HG02588 (cell line): Measurements from ENCODE around the gene DGKI.
"Not testable (repeated sequence)": the region's sequence is repeated elsewhere in the genome, so short reads cannot be mapped to it uniquely, and the experiment has no call there.

Experiments
- ATAC-seq: cut with Tn5 transposase; IDR thresholded peaks from one replicate; pipeline ENCODE4 v1.9.1; 2021; ENCODE audit warnings: mild to moderate bottlenecking, moderate library complexity; ENCODE audit not compliant: unreplicated experiment

DGKI gene

DNA sequence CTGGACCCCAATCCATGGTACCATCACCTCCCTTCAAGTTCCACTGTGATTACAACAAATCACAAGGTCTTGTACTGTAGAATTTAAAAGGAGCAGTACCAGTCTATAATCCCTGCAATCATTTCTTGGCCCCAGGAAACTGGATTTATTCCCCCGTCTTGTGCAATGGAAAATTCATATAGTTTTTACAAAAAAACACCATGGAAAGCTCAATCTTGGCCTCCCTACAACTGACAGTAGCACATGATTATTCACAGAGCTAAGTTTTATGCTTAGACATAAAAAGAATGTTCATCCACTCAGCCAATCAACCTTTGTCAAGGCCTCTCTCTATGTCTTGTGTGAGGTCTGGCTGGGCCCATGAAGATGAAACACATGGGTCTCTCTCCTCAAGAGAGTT lies 10.2 kb downstream of the DGKI start:
- ATAC-seq: no peak

DNA sequence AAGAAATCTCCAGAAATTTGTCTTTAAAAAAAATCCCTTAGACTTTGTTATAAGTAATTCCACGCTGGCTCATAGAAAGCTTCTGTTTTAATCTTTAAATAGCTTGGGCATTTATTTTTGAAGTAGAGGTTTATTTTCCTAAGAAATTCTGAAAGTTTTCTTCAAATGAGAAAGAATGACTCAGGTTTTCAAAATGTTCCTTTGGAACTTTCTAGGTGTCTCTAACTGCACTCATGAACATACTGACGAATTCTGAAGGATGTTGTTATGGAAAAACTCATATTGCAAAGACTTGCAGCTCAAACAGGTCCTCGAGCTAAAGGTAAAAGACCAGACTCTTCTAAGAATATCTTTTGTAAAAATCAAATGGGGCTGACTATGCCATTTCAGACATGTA lies 10.7 kb downstream of the DGKI start:
- ATAC-seq: no peak

GRCh38 chr7:137835486-137836112 lies 11.2 kb downstream of the DGKI start:
- no peak for ATAC-seq

GRCh38 chr7:137834552-137834951 lies 12.2 kb downstream of the DGKI start:
- ATAC-seq: no peak

DNA sequence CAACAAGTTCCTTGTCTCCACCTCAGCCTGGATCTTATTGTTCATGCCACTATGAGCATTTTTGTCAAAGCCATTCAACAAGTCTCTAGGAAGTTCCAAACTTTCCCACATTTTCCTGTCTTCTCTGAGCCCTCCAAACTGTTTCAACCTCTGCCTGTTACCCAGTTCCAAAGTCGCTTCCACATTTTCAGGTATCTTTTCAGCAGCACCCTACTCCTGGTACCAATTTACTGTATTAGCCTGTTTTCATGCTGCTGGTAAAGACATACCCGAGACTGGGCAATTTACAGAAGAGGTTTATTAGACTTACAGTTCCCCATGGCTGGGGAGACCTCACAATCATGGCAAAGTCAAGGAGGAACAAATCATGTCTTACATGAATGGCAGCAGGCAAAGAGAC lies 13.8 kb downstream of the DGKI start:
- not testable (repeated sequence) for ATAC-seq

GRCh38 chr7:137832382-137832781 lies 14.4 kb downstream of the DGKI start:
- no peak for ATAC-seq

GRCh38 chr7:137831555-137831954 lies 15.2 kb downstream of the DGKI start:
- not testable (repeated sequence) for ATAC-seq

GRCh38 chr7:137829337-137829992 lies 17.3 kb downstream of the DGKI start:
- ATAC-seq: no peak

- no peak for ATAC-seq
Observed at GRCh38 chr7:137828456-137828855, 18.3 kb downstream of the DGKI start.

DNA sequence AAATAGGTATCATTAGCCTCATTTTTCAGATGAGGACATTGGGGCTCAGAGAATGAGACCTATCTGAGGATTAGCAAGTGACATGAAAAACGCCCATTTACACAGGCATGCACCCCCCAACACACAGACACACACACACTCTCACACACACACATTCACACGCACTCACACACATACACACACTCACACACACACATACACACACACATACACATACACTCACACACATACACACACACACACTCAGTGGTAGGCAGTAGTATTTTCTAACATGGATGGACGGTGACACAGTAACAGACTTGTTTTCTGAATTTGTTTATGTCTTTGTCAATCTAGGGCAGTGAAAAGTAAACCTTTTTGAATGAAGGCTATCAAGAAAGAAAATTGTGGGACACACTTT lies 21.3 kb downstream of the DGKI start:
- no peak for ATAC-seq

DNA sequence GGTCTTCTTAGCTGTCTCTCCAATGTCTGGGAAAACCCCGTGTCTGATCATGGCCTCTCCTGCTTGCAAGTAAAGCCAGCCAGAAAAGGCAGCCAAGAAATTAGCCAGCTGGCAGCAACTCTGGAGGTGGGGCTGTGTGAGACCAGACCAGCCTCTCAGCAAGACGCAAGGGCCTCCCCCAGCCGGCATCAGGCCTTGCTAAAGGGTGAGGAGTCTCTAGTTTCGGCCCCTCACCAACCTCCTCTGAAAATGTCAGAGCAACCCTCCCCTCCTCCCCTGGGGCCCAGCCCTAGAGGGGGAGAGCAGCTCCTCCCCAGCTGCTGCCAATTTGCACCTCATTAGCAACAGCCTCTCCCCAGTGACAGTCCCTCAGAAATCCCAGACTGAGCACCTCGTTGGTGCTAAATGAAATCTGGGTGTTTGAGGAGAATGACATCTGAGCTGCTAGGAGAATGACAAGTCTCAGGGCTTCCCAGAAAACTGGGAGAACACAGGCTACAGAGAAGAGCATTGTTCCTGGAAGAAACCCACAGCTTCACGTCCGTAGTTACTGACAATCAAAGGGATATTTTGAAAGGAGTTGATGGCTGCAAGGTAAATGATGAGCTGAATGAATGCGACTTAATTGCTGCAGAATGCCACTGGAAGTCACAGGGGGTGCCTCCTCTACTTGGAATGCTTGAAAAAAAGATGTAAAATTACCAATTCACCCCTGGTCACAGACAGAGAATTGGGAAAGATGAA lies 25.9 kb downstream of the DGKI start:
- peak; percentile 81 for ATAC-seq

- ATAC-seq: no peak
Observed at GRCh38 chr7:137820156-137820555, 26.6 kb downstream of the DGKI start.

DNA sequence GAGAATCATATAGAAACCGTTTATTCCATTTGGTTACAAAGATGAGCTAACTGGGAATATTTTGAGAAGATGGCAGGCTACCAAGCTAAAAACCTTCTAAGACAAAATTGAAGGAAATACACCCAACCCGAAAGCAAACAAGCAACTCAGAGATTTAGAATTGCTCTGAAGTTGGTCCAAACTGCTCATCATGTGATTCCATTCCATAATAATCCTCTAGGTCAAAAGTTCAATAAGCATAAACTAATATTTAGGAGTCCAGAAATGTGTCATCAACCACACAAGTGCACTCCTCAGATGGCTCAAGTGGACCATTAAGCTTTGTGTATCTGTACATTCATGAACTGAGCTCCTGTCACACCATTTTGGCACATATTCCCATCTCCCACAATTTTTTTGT lies 28.7 kb downstream of the DGKI start:
- ATAC-seq: no peak

- ATAC-seq: no peak
Observed at GRCh38 chr7:137816696-137817320, 30.0 kb downstream of the DGKI start.

- ATAC-seq: no peak
Observed at GRCh38 chr7:137813541-137813940, 33.2 kb downstream of the DGKI start.

DNA sequence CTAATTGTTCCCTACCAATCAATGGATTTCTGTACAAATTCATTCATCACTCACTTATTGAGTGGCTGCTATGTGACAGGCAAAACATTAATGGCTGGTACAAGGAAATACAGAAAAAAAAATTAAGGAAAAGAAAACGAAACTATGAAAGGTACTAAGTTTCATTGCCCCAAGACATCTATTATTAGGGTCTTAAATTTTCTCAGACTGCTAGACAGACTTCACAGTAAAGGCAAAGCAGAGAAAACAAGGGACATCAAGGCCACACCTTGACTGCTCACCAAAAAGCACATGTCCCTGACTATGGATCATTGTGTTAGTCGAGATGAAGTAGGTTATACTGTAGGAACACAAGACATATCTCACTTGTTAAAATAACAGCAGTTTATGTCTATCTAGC lies 36.5 kb downstream of the DGKI start:
- ATAC-seq: no peak

DNA sequence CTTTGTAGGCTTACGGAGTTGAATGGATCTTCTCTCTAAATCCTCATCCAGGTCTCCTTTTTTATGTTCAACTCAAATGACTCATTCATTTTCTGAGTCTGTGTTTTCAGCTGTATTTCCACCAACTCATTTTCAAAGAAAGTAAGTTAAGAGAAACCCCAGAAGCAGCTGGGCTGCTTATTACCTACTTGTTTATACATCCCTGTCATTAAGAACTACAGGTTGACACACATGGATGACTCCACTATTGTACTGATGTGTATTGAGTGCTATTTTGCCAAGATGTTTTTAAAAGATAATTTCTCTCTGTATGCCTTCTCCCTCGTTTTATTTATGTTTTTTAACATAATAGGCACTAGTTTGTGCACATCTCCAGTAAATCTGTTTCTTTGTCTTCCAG lies 41.9 kb downstream of the DGKI start:
- ATAC-seq: no peak

- no peak for ATAC-seq
Observed at GRCh38 chr7:137801491-137801890, 45.3 kb downstream of the DGKI start.

- no peak for ATAC-seq
Observed at GRCh38 chr7:137801003-137801402, 45.8 kb downstream of the DGKI start.

- peak; percentile 96 for ATAC-seq
Observed at GRCh38 chr7:137798073-137798763, 48.6 kb downstream of the DGKI start.

GRCh38 chr7:137795211-137795610 lies 51.6 kb downstream of the DGKI start:
- no peak for ATAC-seq
